H1 (cell line): ENCODE data around the gene NMRK2. TPM values are rescaled to one million over a fixed set of nuclear protein-coding genes. Genes with fewer than 3 reads are reported as not detected.

Source experiments
- CTCF ChIA-PET: fragments of 300-600 bp; sonication (Branson Sonifier 250); formaldehyde crosslinking; loops from one replicate; lab custom pipeline; 2021; ENCODE audit not compliant: partially characterized antibody; lab: Charles Lee
- POLR2A ChIA-PET: fragments of 300-600 bp; sonication (Branson Sonifier 250); formaldehyde crosslinking; loops from one replicate; lab custom pipeline; 2021; ENCODE audit warnings: inconsistent platforms; ENCODE audit not compliant: partially characterized antibody; lab: Charles Lee
- DNase-seq, 2 experiments: peaks; one replicate each; pipeline versions ENCODE4 v3.0.0 to v3.0.0-alpha.2; 2010 to 2022; ENCODE audit warnings: low spot score in 2 of 2, low read depth in 1 of 2, mixed read lengths in 1 of 2
- FAIRE-seq: peaks from 2 replicates; lab custom pipeline; 2011; peaks lifted over from hg19 to GRCh38; lab: Jason Lieb, UNC
- H2AFZ ChIP-seq: 2 replicates; pipeline ENCODE4 v1.8.1; 2012; ENCODE audit warnings: low read length, inconsistent platforms
- H2AK5ac ChIP-seq: 2 replicates; pipeline ENCODE4 v1.6.1; 2013; ENCODE audit warnings: low read depth, low read length
- H2BK120ac ChIP-seq: replicated peaks from 2 replicates; pipeline ENCODE3; 2013; ENCODE audit warnings: low read depth, low read length, inconsistent platforms
- H2BK12ac ChIP-seq: 2 replicates; pipeline ENCODE4 v1.6.1; 2013; ENCODE audit warnings: low read depth, low read length
- H2BK15ac ChIP-seq: 2 replicates; pipeline ENCODE4 v1.6.1; 2013; ENCODE audit warnings: low read length
- H2BK20ac ChIP-seq: 2 replicates; pipeline ENCODE4 v1.6.1; 2013; ENCODE audit warnings: low read length
- H2BK5ac ChIP-seq: 2 replicates; pipeline ENCODE4 v1.6.1; 2013; ENCODE audit warnings: low read depth, low read length
- H3K14ac ChIP-seq: 2 replicates; pipeline ENCODE4 v1.6.1; 2013; ENCODE audit warnings: inconsistent platforms; ENCODE audit not compliant: insufficient read length
- H3K18ac ChIP-seq: 2 replicates; pipeline ENCODE4 v1.6.1; 2013; ENCODE audit warnings: low read length; ENCODE audit errors: extremely low read depth
- H3K23ac ChIP-seq: 2 replicates; pipeline ENCODE4 v1.6.1; 2013; ENCODE audit warnings: inconsistent platforms; ENCODE audit not compliant: insufficient read length
- H3K23me2 ChIP-seq: 2 replicates; pipeline ENCODE4 v1.6.1; 2013; ENCODE audit warnings: low read depth, low read length
- H3K27ac ChIP-seq: 2 replicates; pipeline ENCODE4 v1.6.1; 2011; ENCODE audit warnings: low read depth, low read length, inconsistent platforms
- H3K27me3 ChIP-seq, 4 experiments: replicated peaks in 1 of 4; 1 replicate in 1 of 4; 2 replicates in 3 of 4; pipeline versions ENCODE4 v1.6.1 to v1.8.1; 2011 to 2013; ENCODE audit warnings: low read length in 3 of 4, mild to moderate bottlenecking in 3 of 4, inconsistent platforms in 2 of 4, mixed read lengths in 2 of 4, moderate library complexity in 1 of 4; ENCODE audit not compliant: control insufficient read depth in 3 of 4, insufficient read depth in 3 of 4; ENCODE audit errors: extremely low read depth in 1 of 4
- H3K36me3 ChIP-seq, 4 experiments: 2 replicates each; pipeline versions ENCODE4 v1.6.1 to v1.8.1; 2011 to 2013; ENCODE audit warnings: mild to moderate bottlenecking in 4 of 4, low read length in 3 of 4, moderate library complexity in 2 of 4, control low read depth in 1 of 4, inconsistent platforms in 1 of 4; ENCODE audit not compliant: insufficient read depth in 4 of 4, control insufficient read depth in 2 of 4
- H3K4ac ChIP-seq: replicated peaks from 2 replicates; pipeline ENCODE3; 2013; ENCODE audit warnings: low read length, low read depth, mixed read lengths, inconsistent platforms; ENCODE audit not compliant: insufficient read length
- H3K4me1 ChIP-seq, 4 experiments: replicated peaks in 1 of 4; 1 replicate in 1 of 4; 2 replicates in 3 of 4; pipeline versions ENCODE4 v1.6.1 to v1.8.1; 2011 to 2013; ENCODE audit warnings: low read length in 3 of 4, inconsistent platforms in 2 of 4, mixed read lengths in 1 of 4; ENCODE audit not compliant: insufficient read depth in 4 of 4, control insufficient read depth in 3 of 4
- H3K4me2 ChIP-seq, 2 experiments: 2 replicates each; pipeline versions ENCODE4 v1.6.1 to v1.8.1; 2011 to 2013; ENCODE audit warnings: low read depth in 2 of 2, low read length in 2 of 2, control low read depth in 1 of 2, inconsistent platforms in 1 of 2, mild to moderate bottlenecking in 1 of 2; ENCODE audit not compliant: insufficient read depth in 1 of 2
- H3K4me3 ChIP-seq, 4 experiments: fragments of 200-600, 300-600 bp in 1 of 4; sonication (generic), shearing (Covaris generic), sonication (Bioruptor Twin) in 1 of 4; 2 replicates each; pipeline versions ENCODE4 v1.5.1 to v1.8.1; 2011 to 2016; ENCODE audit warnings: low read length in 4 of 4, low read depth in 3 of 4, control low read depth in 2 of 4, inconsistent platforms in 2 of 4, mild to moderate bottlenecking in 2 of 4, mixed read lengths in 1 of 4, moderate library complexity in 1 of 4; ENCODE audit not compliant: insufficient read depth in 2 of 4; ENCODE audit errors: extremely low read depth in 1 of 4
- H3K56ac ChIP-seq: replicated peaks from 2 replicates; pipeline ENCODE3; 2013; ENCODE audit warnings: low read depth, mild to moderate bottlenecking, mixed read lengths, low read length, inconsistent platforms; ENCODE audit not compliant: insufficient read length
- H3K79me1 ChIP-seq: 2 replicates; pipeline ENCODE4 v1.6.1; 2013; ENCODE audit warnings: low read depth, low read length, control low read depth
- H3K79me2 ChIP-seq, 2 experiments: 2 replicates each; pipeline versions ENCODE4 v1.6.1 to v1.8.1; 2012 to 2013; ENCODE audit warnings: low read length in 2 of 2, mild to moderate bottlenecking in 2 of 2, inconsistent platforms in 1 of 2; ENCODE audit not compliant: insufficient read depth in 2 of 2, control insufficient read depth in 1 of 2
- H3K9ac ChIP-seq, 4 experiments: replicated peaks in 1 of 4; 1 replicate in 1 of 4; 2 replicates in 3 of 4; pipeline versions ENCODE4 v1.6.1 to v1.8.1; 2011 to 2013; ENCODE audit warnings: low read depth in 3 of 4, low read length in 3 of 4, control low read depth in 2 of 4, mild to moderate bottlenecking in 2 of 4, moderate library complexity in 2 of 4, inconsistent platforms in 1 of 4; ENCODE audit errors: extremely low read depth in 1 of 4
- H3K9me3 ChIP-seq, 2 experiments: 2 replicates each; pipeline versions ENCODE4 v1.6.1 to v1.8.1; 2012 to 2013; ENCODE audit warnings: mild to moderate bottlenecking in 2 of 2, moderate library complexity in 2 of 2, control low read depth in 1 of 2, inconsistent platforms in 1 of 2, low read depth in 1 of 2, low read length in 1 of 2, mixed read lengths in 1 of 2; ENCODE audit not compliant: insufficient read depth in 2 of 2
- H4K20me1 ChIP-seq, 2 experiments: replicated peaks in 1 of 2; 2 replicates each; pipeline versions ENCODE3 to v1.8.1; 2011 to 2013; ENCODE audit warnings: inconsistent platforms in 2 of 2, low read length in 2 of 2, mild to moderate bottlenecking in 1 of 2; ENCODE audit not compliant: insufficient read depth in 2 of 2, control insufficient read depth in 1 of 2
- H4K5ac ChIP-seq: 2 replicates; pipeline ENCODE4 v1.6.1; 2013; ENCODE audit warnings: low read length, low read depth, mixed read lengths, inconsistent platforms; ENCODE audit not compliant: insufficient read length
- H4K8ac ChIP-seq: 2 replicates; pipeline ENCODE4 v1.8.0; 2013; ENCODE audit warnings: mild to moderate bottlenecking, moderate library complexity, low read length, inconsistent platforms; ENCODE audit not compliant: insufficient read depth; ENCODE audit errors: extremely low read depth
- H4K91ac ChIP-seq: replicated peaks from 2 replicates; pipeline ENCODE3; 2013; ENCODE audit warnings: low read length, mixed read lengths, inconsistent platforms; ENCODE audit not compliant: insufficient read length
- JUND ChIP-seq: IDR thresholded peaks from 2 replicates; pipeline ENCODE4 v1.6.1; 2011; ENCODE audit warnings: mild to moderate bottlenecking, improper control_type of control experiment, low read length
- ZNF274 ChIP-seq: IDR thresholded peaks from 2 replicates; pipeline ENCODE4 v1.7.0; 2012; ENCODE audit warnings: low read length, borderline replicate concordance; ENCODE audit errors: extremely low read depth
- polyA plus RNA-seq, 7 experiments: library from polyadenylated mRNA; depleted of rRNA in 3 of 7; stranded (reverse) in 5 of 7; unstranded in 2 of 7; fragments of >200 nt in 5 of 7; fragments of 200-250 nt in 2 of 7; gene quantifications; 1 replicate in 5 of 7; 2 replicates in 1 of 7; 4 replicates in 1 of 7; pipeline versions ENCODE4 v1.2.1 to v1.2.3, GENCODE V29; 2011 to 2013; ENCODE audit warnings: missing spikeins in 2 of 7, mixed read lengths in 2 of 7
- total RNA-seq: library from RNA; stranded (reverse); fragmentation: NEBNext Ultra II Directional; extraction: Animal tissue kit (Norgen Biotek cat#: 25700); gene quantifications from 2 replicates; pipeline ENCODE4 v1.2.1, GENCODE V29; 2021
- TF ChIP-seq, protein P1 (sequence below): IDR thresholded peaks from 2 replicates; pipeline ENCODE4 v1.6.1; 2012; ENCODE audit warnings: inconsistent platforms

NMRK2 gene
- total and polyA plus RNA-seq, 2 of the 8 experiments (the other 6 are each of a cell fraction or from before 2014, with no cell fraction given), result 87.4 to 206 TPM

DNA sequence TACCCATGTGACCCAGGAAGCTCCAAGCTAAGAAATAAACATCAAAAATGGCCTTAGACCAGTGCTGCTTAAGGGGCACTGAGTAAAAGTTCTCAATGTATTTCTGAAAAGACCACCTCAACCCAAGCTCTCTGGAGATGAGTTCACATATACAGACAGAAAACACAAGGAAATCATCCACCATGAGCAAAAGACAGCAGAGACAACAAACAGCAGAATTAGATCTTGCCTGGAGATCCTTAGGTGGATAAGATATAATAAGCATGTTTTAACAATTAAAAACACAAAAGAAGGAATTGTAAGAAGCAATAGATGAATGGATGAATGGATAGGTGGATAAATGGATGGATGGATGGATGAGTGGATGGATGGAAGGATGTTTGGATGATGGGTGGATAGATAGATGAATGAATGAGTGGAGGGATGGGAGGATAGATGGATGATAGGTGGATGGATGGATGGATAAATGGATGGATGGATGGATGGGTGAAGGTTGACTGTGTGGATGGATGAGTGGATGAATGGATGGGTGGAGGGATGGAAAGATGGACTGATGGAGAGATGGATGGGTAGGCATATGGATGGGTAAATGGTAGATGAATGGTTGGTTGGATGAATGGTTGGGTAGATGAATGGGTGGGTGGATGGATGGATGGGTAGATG lies 9.6 kb upstream of the NMRK2 start:
- ChIA-PET POLR2A (no interaction called here), CTCF (no interaction called here)
- Histone ChIP-seq H4K5ac (no peak overlapping the region), H3K36me3 (peaks cover 10 to 37% (median 24%) of the 10 kb centered on the region in 4 experiments; a peak in 7 of 8 replicates), H3K23me2 (peaks cover 10% of the 10 kb centered on the region; the same call in 1 of the 2 replicates), H2BK12ac (no peak overlapping the region), H3K27ac (no peak overlapping the region), H4K91ac (no peak overlapping the region), H3K4ac (no peak overlapping the region), H4K8ac (no peak overlapping the region), H3K9ac (no peak overlapping the region), H3K79me2 (no peaks in the 10 kb centered on the region), H3K79me1 (no peaks in the 10 kb centered on the region), H2AFZ (no peak overlapping the region), H3K4me2 (no peak overlapping the region), H2BK15ac (no peak overlapping the region), H3K14ac (no peak overlapping the region), H4K20me1 (peaks cover 0 to 8% of the 10 kb centered on the region in 2 experiments), H2AK5ac (no peak overlapping the region), H2BK120ac (no peak overlapping the region), H3K27me3 (no peaks in the 10 kb centered on the region), H3K18ac (no peak overlapping the region), H2BK5ac (no peak overlapping the region), H3K4me1 (no peaks in the 10 kb centered on the region), H2BK20ac (no peak overlapping the region), H3K4me3 (no peak overlapping the region), H3K56ac (peak overlapping the region; percentile 46), H3K9me3 (peaks cover 4% of the 10 kb centered on the region in 2 experiments; a peak in 1 of 4 replicates), H3K23ac (no peak overlapping the region)
- TF ChIP-seq ZNF274, result no peak
- no peak for TF ChIP-seq JUND
- TF ChIP-seq, protein P1, sequence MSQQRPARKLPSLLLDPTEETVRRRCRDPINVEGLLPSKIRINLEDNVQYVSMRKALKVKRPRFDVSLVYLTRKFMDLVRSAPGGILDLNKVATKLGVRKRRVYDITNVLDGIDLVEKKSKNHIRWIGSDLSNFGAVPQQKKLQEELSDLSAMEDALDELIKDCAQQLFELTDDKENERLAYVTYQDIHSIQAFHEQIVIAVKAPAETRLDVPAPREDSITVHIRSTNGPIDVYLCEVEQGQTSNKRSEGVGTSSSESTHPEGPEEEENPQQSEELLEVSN, result no peak
- DNase-seq (no peak), FAIRE-seq (no peak)
